RWPE2 (cell line): ENCODE data around the gene GRIFIN.

Source experiments
- ATAC-seq: fragments of 200-7000 bp; cut with Tn5 transposase; 3 replicates; pipeline ENCODE4 v1.9.1; 2021; ENCODE audit warnings: low read depth
- DNase-seq: peaks from one replicate; pipeline ENCODE4 v3.0.0-alpha.2; 2020; ENCODE audit warnings: low spot score
- H3K27ac ChIP-seq: fragments of 450-650 bp; 2 replicates; pipeline ENCODE4 v1.5.1; 2017; ENCODE audit warnings: mild to moderate bottlenecking; ENCODE audit not compliant: poor library complexity, severe bottlenecking
- H3K27me3 ChIP-seq: fragments of 250-450 bp; sonication (Bioruptor Pico); 2 replicates; pipeline ENCODE4 v1.5.1; 2021; ENCODE audit warnings: mild to moderate bottlenecking, moderate library complexity; ENCODE audit not compliant: insufficient read depth, poor library complexity, severe bottlenecking
- H3K36me3 ChIP-seq: fragments of 250-450 bp; sonication (Bioruptor Pico); 2 replicates; pipeline ENCODE4 v1.5.1; 2020; ENCODE audit warnings: low read depth, mild to moderate bottlenecking, moderate library complexity
- H3K4me1 ChIP-seq: fragments of 250-450 bp; sonication (Bioruptor Pico); 2 replicates; pipeline ENCODE4 v1.5.1; 2021; ENCODE audit warnings: mild to moderate bottlenecking, moderate library complexity; ENCODE audit not compliant: insufficient read depth, poor library complexity, severe bottlenecking
- H3K4me3 ChIP-seq: fragments of 250-450 bp; sonication (Bioruptor Pico); 2 replicates; pipeline ENCODE4 v1.5.1; 2021; ENCODE audit warnings: mild to moderate bottlenecking, moderate library complexity; ENCODE audit not compliant: severe bottlenecking
- H3K9me3 ChIP-seq: fragments of 250-450 bp; sonication (Bioruptor Pico); 2 replicates; pipeline ENCODE4 v1.5.1; 2021; ENCODE audit warnings: mild to moderate bottlenecking, moderate library complexity; ENCODE audit not compliant: severe bottlenecking
- TF ChIP-seq, protein P1 (sequence below): fragments of 450-650 bp; IDR thresholded peaks from one replicate; pipeline ENCODE4 v1.5.1; 2017; ENCODE audit warnings: mild to moderate bottlenecking, moderate library complexity; ENCODE audit not compliant: poor library complexity, severe bottlenecking

GRIFIN gene

DNA sequence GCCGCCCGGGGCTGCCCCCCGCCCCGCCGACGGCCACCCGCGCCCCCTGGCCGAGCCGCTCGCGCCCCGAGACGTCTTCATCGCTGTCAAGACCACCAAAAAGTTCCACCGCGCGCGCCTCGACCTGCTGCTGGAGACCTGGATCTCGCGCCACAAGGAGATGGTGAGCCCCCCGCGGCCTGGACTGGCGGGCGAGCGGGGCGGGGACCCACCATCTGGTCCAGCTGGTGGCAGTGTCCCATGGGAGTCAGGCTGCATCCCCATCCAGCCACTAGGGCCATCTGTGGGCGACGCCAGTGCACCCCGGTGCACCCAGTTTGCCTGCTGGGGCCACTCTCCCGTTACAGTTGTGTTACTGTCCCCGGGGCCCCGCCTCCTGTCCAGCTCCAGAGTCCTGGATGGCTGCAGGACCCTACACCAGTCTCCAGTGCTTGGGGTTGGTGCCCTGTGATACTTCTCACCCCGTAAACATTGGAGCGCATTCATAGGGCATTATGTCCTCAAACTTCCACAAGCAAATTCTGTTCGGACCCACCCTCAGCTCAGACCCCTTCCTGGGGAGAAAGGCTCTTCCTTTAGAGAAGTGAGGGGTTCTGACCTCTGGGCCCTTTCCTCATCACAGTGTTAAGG, 44.0 kb upstream of the GRIFIN start:
- Histone ChIP-seq H3K36me3 (no peaks in the 10 kb centered on the region), H3K9me3 (no peaks in the 10 kb centered on the region), H3K27ac (no peak overlapping the region), H3K27me3 (no peaks in the 10 kb centered on the region), H3K4me1 (peaks cover 46% of the 10 kb centered on the region), H3K4me3 (peak overlapping the region; percentile 34)
- ATAC-seq (no peak), DNase-seq (no peak)
- TF ChIP-seq, protein P1, sequence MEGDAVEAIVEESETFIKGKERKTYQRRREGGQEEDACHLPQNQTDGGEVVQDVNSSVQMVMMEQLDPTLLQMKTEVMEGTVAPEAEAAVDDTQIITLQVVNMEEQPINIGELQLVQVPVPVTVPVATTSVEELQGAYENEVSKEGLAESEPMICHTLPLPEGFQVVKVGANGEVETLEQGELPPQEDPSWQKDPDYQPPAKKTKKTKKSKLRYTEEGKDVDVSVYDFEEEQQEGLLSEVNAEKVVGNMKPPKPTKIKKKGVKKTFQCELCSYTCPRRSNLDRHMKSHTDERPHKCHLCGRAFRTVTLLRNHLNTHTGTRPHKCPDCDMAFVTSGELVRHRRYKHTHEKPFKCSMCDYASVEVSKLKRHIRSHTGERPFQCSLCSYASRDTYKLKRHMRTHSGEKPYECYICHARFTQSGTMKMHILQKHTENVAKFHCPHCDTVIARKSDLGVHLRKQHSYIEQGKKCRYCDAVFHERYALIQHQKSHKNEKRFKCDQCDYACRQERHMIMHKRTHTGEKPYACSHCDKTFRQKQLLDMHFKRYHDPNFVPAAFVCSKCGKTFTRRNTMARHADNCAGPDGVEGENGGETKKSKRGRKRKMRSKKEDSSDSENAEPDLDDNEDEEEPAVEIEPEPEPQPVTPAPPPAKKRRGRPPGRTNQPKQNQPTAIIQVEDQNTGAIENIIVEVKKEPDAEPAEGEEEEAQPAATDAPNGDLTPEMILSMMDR: no peak

DNA sequence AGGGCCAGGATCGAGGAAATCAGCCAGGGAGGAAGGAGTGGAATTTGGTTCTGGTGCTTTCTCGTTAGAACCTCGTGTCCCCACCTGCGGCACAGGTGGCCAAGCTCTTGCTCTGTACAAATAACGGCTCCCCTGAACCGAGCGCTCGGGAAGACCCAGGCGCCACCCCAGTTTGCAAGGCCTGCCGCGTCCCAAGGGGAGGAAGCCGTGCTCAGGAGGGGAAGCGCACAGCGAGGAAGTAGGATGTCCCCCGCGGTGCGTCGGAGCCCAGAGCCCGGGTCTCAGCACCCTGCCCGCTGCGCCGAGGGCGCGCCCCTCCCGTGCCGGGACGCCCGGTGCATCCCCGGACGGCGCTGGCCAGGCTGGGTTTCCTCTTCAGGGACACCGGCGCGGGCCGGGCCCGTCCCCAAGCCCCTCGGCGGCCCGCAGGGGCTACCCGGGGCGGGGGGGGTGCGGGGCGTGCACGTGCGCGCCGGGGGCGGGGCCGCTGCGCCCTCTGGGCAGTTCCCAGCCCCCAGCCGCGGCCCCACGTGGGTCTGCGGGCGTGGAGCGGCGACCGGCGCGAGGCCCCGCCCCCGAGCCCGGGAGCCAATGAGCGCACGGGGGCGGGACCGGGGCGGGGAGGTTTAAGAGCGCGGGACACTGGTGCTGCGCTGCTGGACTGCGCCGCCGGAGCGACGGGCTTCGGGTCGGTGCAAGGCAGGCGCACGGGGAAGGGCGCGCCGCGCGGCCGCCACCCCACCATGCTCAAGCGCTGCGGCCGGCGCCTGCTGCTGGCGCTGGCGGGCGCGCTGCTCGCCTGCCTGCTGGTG, 43.1 kb upstream of the GRIFIN start, which contains the start of gene LFNG:
Gene LFNG (plus strand): TSS at position 656 of the 812 bp plus-strand sequence. CDS start 88 bp downstream, at position 744.
- Histone ChIP-seq H3K27ac (no peak within 1 kb of the TSS), H3K4me1 (peaks cover 42% of the 10 kb centered on the region), H3K27me3 (no peaks in the 10 kb centered on the region), H3K4me3 (peak within 1 kb of the TSS; percentile 34), H3K9me3 (no peaks in the 10 kb centered on the region), H3K36me3 (no peaks in the 10 kb centered on the region)
- ATAC-seq (peak; percentile 49), DNase-seq (no peak)
- TF ChIP-seq, protein P1: no peak

DNA sequence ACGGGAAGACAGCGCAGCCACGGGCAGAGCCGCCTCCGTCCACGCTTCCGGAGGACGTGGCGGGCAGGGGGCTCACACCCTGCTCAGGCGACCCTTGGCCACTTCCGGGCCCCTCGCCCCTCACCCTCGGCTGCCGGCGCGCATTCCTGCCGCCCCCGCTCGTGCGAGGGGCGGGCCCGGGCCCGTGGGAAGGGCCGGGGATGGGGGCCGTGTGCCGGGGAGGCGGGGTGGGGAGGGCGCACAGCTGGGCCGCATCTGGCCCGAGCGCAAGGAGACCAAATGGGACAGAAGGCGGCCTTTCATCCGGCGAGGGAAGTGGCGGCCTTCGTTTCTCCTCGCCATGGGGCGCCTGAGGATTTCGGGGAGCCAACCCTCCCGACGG, 42.5 kb upstream of the GRIFIN start:
- Histone ChIP-seq H3K36me3 (no peaks in the 10 kb centered on the region), H3K9me3 (no peaks in the 10 kb centered on the region), H3K4me3 (no peak overlapping the region), H3K27me3 (no peaks in the 10 kb centered on the region), H3K4me1 (peaks cover 36% of the 10 kb centered on the region), H3K27ac (no peak overlapping the region)
- DNase-seq (no peak), ATAC-seq (no peak)
- TF ChIP-seq, protein P1: no peak

DNA sequence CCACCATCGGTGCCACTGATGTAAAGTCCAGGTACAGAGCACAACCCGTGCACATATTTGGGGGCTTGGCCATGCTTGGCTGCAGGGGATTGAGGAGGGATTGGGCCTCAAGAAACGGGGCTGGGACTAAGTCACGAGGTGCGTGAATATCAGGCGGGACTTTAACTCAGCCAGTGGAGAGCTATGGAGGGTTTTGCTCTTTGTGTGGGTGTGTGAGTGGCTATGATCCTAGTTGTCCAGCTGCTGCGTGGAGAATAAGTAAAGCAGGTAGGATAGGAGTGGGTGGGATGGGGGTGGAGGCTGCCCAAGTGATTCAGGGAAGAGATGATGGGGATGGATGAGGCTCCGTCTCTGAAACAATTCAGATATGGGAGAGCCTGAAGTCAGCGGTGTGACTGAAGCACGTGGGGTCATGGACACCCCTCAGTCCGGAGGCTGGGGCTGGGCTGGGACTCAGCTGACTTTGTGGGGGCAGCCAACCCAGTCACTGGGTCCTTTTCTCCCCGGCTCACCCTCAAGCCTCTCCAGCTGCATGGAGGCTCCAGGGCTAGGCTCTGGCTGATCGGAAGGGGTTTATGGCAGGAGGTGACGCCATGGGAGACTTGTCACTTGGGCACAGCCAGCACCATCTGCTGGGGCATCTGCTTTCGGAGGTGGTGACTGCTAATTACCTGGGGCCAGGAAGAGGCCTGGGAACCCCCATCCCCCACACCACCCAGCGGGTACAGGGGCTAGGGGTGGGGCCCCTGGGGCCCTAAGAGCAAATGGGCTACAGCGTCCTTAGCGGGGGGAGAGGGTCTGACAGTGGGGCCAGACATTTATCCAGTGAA, 41.7 kb upstream of the GRIFIN start:
- no peak overlapping the region for H3K4me3 ChIP-seq
- H3K36me3 ChIP-seq: no peaks in the 10 kb centered on the region
- DNase-seq: no peak
- peaks cover 28% of the 10 kb centered on the region for H3K4me1 ChIP-seq
- TF ChIP-seq, protein P1: no peak
- no peak for ATAC-seq
- H3K9me3 ChIP-seq: no peaks in the 10 kb centered on the region
- H3K27ac ChIP-seq: no peak overlapping the region
- H3K27me3 ChIP-seq: no peaks in the 10 kb centered on the region
